ENCODE data around the gene SLIT3. TPM values are rescaled to one million over a fixed set of nuclear protein-coding genes. Genes with fewer than 3 reads are reported as not detected.

Gene SLIT3
- total and polyA plus RNA-seq, 2 donors (not counting 3 experiments of a cell fraction or from before 2014, with no cell fraction given) = 0.90 to 1.0 TPM

GRCh38 chr5:168707716-168708695 lies 592.9 kb downstream of the SLIT3 start:
- Histone ChIP-seq H3K4me1 (ENCODE audit: control insufficient read depth, extremely low read depth, insufficient read depth, low read length) (peaks cover 10% of the 10 kb centered on the region), H3K27ac (ENCODE audit: insufficient read depth, low read depth, low read length) (no peak overlapping the region), H3K79me2 (ENCODE audit: control insufficient read depth, insufficient read depth, low read length) (no peaks in the 10 kb centered on the region), H3K27me3 (ENCODE audit: control insufficient read depth in 2 of 2, insufficient read depth in 2 of 2, low read length in 2 of 2) (no peaks in the 10 kb centered on the region), H3K36me3 (ENCODE audit: control insufficient read depth in 2 of 2, extremely low read depth in 1 of 2, insufficient read depth in 2 of 2, low read length in 2 of 2) (no peaks in the 10 kb centered on the region), H2AFZ (ENCODE audit: low read depth, low read length) (no peak overlapping the region), H3K4me3 (replicated peaks in 1 of 3; ENCODE audit: insufficient read depth in 1 of 3, low read depth in 1 of 3, low read length in 3 of 3) (no peak overlapping the region), H3K9me3 (replicated peaks; ENCODE audit: control insufficient read depth, insufficient read depth, low read length) (no peaks in the 10 kb centered on the region), H4K20me1 (replicated peaks; ENCODE audit: control insufficient read depth, extremely low read depth, insufficient read depth, low read length) (no peaks in the 10 kb centered on the region), H3K9ac (replicated peaks; ENCODE audit: extremely low read depth, insufficient read depth, low read length) (no peak overlapping the region), H3K9me1 (replicated peaks; ENCODE audit: control insufficient read depth, extremely low read depth, insufficient read depth, low read length) (no peaks in the 10 kb centered on the region), H3K4me2 (ENCODE audit: insufficient read depth, low read length) (no peak overlapping the region)
- no TSS peak for BruUV-seq (replicated peaks)
- POLR2A ChIA-PET = no interaction called here
- CTCF ChIA-PET = interaction anchor here (0.9 to 1.3 kb wide), 4 partner anchors 28 to 873 kb away, joined by 3 to 5 read pairs (median 3); no protein-coding TSS in a partner anchor
- no peak for TF ChIP-seq JUN (IDR thresholded peaks at IDR 0.05; ENCODE audit: borderline replicate concordance, insufficient read depth, insufficient read length, low read depth)
- no peak for FAIRE-seq
- dilution Hi-C loops (cut with MboI; ENCODE audit: extremely low pct_ligation_motif_present, low sequenced_read_pairs) (no loop called here), intact Hi-C loops (cut with micrococcal nuclease) (loop anchor here (2.0 kb wide), 1 partner anchor 239 kb away; no protein-coding TSS in a partner anchor)
- no peak for DNase-seq (ENCODE audit: low read depth, low spot score)

- no peaks in the 10 kb centered on the region for H3K27me3 ChIP-seq (ENCODE audit: control insufficient read depth in 2 of 2, insufficient read depth in 2 of 2, low read length in 2 of 2)
- dilution Hi-C loops (cut with MboI; ENCODE audit: extremely low pct_ligation_motif_present, low sequenced_read_pairs) = no loop called here
- no peak overlapping the region for H3K9ac ChIP-seq (replicated peaks; ENCODE audit: extremely low read depth, insufficient read depth, low read length)
- intact Hi-C loops (cut with micrococcal nuclease) = loop anchor here (1.0 to 2.0 kb wide), 3 partner anchors 240 to 595 kb away; partner anchors contain the start of gene SLIT3
- H2AFZ ChIP-seq (ENCODE audit: low read depth, low read length) = no peak overlapping the region
- H3K4me2 ChIP-seq (ENCODE audit: insufficient read depth, low read length) = no peak overlapping the region
- H3K4me3 ChIP-seq (replicated peaks in 1 of 3; ENCODE audit: insufficient read depth in 1 of 3, low read depth in 1 of 3, low read length in 3 of 3) = no peak overlapping the region
- CTCF ChIA-PET = interaction anchor here (0.9 to 1.0 kb wide), 3 partner anchors 281 to 877 kb away, joined by 3 to 5 read pairs (median 5); partner anchors contain the start of gene SPDL1
- DNase-seq (ENCODE audit: low read depth, low spot score) = peak; percentile 9
- no peak for FAIRE-seq
- no TSS peak for BruUV-seq (replicated peaks)
- no peak overlapping the region for H3K27ac ChIP-seq (ENCODE audit: insufficient read depth, low read depth, low read length)
- no peaks in the 10 kb centered on the region for H4K20me1 ChIP-seq (replicated peaks; ENCODE audit: control insufficient read depth, extremely low read depth, insufficient read depth, low read length)
- H3K36me3 ChIP-seq (ENCODE audit: control insufficient read depth in 2 of 2, extremely low read depth in 1 of 2, insufficient read depth in 2 of 2, low read length in 2 of 2) = no peaks in the 10 kb centered on the region
- POLR2A ChIA-PET = no interaction called here
- H3K79me2 ChIP-seq (ENCODE audit: control insufficient read depth, insufficient read depth, low read length) = no peaks in the 10 kb centered on the region
- TF ChIP-seq JUN (IDR thresholded peaks at IDR 0.05; ENCODE audit: borderline replicate concordance, insufficient read depth, insufficient read length, low read depth) = no peak
- TF ChIP-seq GATA2 (IDR thresholded peaks at IDR 0.05; ENCODE audit: insufficient read depth, insufficient read length, low read depth, low read length) = no peak
- no peak for TF ChIP-seq POLR2A (IDR thresholded peaks at IDR 0.05; ENCODE audit: low read depth, low read length)
- peak in 1 of 2 donors; percentile 47 for TF ChIP-seq CTCF (IDR thresholded peaks at IDR 0.05; ENCODE audit: extremely low read depth in 1 of 2, insufficient read depth in 1 of 2, low read depth in 1 of 2, low read length in 2 of 2)
- no peaks in the 10 kb centered on the region for H3K4me1 ChIP-seq (ENCODE audit: control insufficient read depth, extremely low read depth, insufficient read depth, low read length)
- no peaks in the 10 kb centered on the region for H3K9me3 ChIP-seq (replicated peaks; ENCODE audit: control insufficient read depth, insufficient read depth, low read length)
- no peaks in the 10 kb centered on the region for H3K9me1 ChIP-seq (replicated peaks; ENCODE audit: control insufficient read depth, extremely low read depth, insufficient read depth, low read length)
These were observed 594.3 kb downstream of the SLIT3 start for GRCh38 chr5:168706655-168707069.
